ENCODE data around the gene MYO9A. TPM values are rescaled to one million over a fixed set of nuclear protein-coding genes. Genes with fewer than 3 reads are reported as not detected.

MYO9A gene, protein sequence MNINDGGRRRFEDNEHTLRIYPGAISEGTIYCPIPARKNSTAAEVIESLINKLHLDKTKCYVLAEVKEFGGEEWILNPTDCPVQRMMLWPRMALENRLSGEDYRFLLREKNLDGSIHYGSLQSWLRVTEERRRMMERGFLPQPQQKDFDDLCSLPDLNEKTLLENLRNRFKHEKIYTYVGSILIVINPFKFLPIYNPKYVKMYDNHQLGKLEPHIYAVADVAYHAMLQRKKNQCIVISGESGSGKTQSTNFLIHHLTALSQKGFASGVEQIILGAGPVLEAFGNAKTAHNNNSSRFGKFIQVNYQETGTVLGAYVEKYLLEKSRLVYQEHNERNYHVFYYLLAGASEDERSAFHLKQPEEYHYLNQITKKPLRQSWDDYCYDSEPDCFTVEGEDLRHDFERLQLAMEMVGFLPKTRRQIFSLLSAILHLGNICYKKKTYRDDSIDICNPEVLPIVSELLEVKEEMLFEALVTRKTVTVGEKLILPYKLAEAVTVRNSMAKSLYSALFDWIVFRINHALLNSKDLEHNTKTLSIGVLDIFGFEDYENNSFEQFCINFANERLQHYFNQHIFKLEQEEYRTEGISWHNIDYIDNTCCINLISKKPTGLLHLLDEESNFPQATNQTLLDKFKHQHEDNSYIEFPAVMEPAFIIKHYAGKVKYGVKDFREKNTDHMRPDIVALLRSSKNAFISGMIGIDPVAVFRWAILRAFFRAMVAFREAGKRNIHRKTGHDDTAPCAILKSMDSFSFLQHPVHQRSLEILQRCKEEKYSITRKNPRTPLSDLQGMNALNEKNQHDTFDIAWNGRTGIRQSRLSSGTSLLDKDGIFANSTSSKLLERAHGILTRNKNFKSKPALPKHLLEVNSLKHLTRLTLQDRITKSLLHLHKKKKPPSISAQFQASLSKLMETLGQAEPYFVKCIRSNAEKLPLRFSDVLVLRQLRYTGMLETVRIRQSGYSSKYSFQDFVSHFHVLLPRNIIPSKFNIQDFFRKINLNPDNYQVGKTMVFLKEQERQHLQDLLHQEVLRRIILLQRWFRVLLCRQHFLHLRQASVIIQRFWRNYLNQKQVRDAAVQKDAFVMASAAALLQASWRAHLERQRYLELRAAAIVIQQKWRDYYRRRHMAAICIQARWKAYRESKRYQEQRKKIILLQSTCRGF (N-terminal part only)
- total RNA-seq: 20.3 and 32.0 TPM in 2 replicates
- polyA plus RNA-seq: 22.8 and 25.4 TPM in 2 replicates

DNA sequence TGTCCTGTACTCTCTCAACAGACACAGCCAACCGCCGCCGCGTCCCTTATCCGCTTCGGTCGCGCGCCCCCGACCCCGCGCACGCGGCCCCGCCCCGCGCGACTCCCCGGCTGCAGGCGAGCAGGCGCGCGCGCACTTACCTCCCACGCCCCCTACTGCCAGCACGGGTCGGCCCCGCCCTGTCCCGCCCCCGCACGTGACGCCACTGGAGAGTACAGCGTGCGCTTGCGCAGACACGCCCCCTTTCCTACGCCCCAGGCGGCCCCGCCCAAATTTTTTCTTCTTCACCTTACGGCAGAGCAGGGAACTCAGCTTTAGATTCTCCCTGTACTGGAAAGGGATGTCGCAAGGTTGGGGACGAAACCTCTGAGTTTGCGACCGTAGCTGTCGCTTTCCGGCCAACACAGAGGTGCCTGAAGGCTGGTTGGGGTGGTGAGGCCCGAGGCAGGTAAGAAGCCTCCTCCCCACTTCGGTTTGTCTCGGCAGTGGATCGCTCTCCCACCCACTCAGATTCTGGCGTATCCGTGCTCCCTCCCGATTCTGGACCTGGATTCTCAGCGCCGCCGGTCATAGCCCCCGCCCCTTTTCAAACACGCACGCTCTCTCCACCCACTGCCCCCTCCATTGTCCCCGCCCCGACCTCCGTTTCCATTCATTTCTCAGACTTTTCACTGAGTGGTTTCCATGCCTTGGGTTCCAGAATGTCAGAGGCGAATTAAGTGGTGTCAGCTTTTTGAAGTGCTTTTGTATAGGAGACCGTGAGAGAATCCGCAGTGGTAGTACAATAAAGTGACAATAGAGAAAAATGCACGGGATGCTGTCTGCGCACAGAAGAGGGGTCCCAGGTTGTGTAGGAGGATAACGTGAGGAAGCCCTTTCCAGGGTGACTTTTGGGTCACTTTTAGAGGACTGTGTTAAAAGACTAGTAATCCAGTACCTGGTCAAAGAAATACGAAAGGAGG lies at the start of gene MYO9A, which contains the start of gene SENP8:
Gene MYO9A (minus strand): TSS at position 134 of the 962 bp plus-strand sequence. CDS start 71,587 bp downstream, outside the sequence.
Gene SENP8 (plus strand): TSS at position 387 of the 962 bp plus-strand sequence. CDS start 21,221 bp downstream, outside the sequence.
- peak; percentile 99 for DNase-seq (ENCODE audit: low read depth in 1 of 2, low spot score in 1 of 2)
- TF ChIP-seq, protein P1, sequence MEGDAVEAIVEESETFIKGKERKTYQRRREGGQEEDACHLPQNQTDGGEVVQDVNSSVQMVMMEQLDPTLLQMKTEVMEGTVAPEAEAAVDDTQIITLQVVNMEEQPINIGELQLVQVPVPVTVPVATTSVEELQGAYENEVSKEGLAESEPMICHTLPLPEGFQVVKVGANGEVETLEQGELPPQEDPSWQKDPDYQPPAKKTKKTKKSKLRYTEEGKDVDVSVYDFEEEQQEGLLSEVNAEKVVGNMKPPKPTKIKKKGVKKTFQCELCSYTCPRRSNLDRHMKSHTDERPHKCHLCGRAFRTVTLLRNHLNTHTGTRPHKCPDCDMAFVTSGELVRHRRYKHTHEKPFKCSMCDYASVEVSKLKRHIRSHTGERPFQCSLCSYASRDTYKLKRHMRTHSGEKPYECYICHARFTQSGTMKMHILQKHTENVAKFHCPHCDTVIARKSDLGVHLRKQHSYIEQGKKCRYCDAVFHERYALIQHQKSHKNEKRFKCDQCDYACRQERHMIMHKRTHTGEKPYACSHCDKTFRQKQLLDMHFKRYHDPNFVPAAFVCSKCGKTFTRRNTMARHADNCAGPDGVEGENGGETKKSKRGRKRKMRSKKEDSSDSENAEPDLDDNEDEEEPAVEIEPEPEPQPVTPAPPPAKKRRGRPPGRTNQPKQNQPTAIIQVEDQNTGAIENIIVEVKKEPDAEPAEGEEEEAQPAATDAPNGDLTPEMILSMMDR (IDR thresholded peaks at IDR 0.05; ENCODE audit: low read depth, low read length): no peak
- Histone ChIP-seq H3K36me3 (no peaks in the 10 kb centered on the region), H3K27ac (peak within 1 kb of the TSS; percentile 97), H3K9me3 (ENCODE audit: low read depth) (no peaks in the 10 kb centered on the region), H3K4me1 (ENCODE audit: low read depth) (peaks cover 24% of the 10 kb centered on the region), H3K4me3 (peak within 1 kb of the TSS; percentile 76), H3K27me3 (no peaks in the 10 kb centered on the region)

DNA sequence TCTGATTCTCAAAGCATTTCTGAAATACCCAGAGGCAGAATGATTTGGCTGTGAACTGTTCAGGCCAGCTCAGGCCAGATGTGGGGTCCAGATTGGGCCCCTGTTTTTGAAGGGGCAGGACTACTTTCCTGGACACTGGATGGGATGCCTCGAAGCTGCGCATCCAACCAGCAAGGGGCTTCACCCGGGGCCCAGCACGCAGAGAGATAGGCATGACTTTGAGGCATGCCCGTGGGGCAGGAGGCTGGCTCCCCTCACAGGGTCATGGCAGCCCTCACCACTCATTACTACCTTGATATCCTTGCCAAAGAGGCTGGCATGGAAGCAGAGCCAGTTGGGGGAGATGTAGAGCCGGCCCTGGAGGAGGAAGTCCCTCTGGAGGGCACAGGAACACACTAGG lies 49.5 kb upstream of the MYO9A start:
- H3K4me1 ChIP-seq (ENCODE audit: low read depth): peaks cover 6% of the 10 kb centered on the region
- TF ChIP-seq, protein P1 (IDR thresholded peaks at IDR 0.05; ENCODE audit: low read depth, low read length): no peak
- H3K27ac ChIP-seq: no peak overlapping the region
- no peak overlapping the region for H3K4me3 ChIP-seq
- no peak for DNase-seq (ENCODE audit: low read depth in 1 of 2, low spot score in 1 of 2)
- no peaks in the 10 kb centered on the region for H3K36me3 ChIP-seq
- H3K9me3 ChIP-seq (ENCODE audit: low read depth): no peaks in the 10 kb centered on the region
- H3K27me3 ChIP-seq: no peaks in the 10 kb centered on the region

DNA sequence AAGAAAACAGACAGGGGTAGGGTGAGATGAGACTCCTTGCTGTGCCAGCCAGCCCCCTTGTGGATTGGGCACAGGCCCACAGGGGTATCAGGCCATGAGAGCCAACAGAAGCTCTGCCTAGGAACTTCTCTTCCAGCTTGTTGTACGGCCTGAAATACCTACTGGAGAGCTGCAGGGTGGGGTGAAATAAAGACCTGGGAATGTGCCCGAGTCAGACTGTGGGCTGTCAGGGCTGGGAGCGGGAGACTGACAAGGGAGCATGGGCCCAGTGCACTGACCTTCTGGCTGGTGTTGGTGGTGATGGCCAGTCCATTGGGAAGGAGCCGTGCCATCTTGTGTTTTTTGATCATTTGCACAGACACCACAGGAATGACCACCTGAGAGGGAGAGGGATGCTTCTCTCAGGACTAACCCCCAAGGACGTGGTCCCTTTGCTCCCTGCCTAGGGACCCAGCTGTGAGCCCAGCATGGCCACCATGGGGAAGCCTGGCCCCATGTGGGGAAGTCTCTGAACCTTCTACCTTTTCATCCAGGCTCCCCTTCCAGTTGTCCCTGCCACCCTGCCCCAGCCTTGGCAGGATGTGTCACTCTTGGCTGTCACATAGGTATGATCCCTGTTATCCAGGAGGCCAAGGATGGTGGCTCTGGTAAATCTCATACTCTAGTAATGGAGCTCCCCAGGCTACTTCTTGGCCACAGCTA lies 48.9 kb upstream of the MYO9A start:
- TF ChIP-seq, protein P1 (IDR thresholded peaks at IDR 0.05; ENCODE audit: low read depth, low read length): no peak
- Histone ChIP-seq H3K4me1 (ENCODE audit: low read depth) (peaks cover 6% of the 10 kb centered on the region), H3K9me3 (ENCODE audit: low read depth) (no peaks in the 10 kb centered on the region)

DNA sequence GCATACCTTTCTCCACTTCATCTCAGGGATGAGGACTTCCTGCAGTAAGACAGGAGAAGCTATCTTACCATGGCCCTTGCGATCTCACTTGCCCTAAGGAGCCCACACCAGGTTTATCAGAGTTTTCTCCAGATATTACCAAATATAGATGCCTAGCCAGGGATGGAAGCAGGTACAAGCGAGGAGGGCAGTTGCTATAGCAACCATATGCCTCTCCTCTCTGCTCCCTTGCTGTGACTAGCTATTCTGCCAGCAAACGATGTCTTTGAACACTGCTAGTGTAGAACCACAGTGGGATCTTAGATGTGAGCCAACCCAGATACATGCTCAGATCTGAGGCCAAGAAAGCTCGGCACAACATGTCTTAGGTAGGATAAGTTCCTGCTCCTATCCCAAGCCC lies 45.8 kb upstream of the MYO9A start:
- no peak overlapping the region for H3K4me3 ChIP-seq
- H3K27me3 ChIP-seq: no peaks in the 10 kb centered on the region
- TF ChIP-seq, protein P1 (IDR thresholded peaks at IDR 0.05; ENCODE audit: low read depth, low read length): no peak

More for the DNA sequence above, 48.9 kb upstream of the MYO9A start:
- Histone ChIP-seq H3K36me3 (no peaks in the 10 kb centered on the region), H3K4me3 (no peak overlapping the region), H3K27me3 (no peaks in the 10 kb centered on the region), H3K27ac (no peak overlapping the region)
- no peak for DNase-seq (ENCODE audit: low read depth in 1 of 2, low spot score in 1 of 2)

More for the DNA sequence above, 45.8 kb upstream of the MYO9A start:
- Histone ChIP-seq H3K27ac (no peak overlapping the region), H3K4me1 (ENCODE audit: low read depth) (peaks cover 6% of the 10 kb centered on the region), H3K9me3 (ENCODE audit: low read depth) (no peaks in the 10 kb centered on the region), H3K36me3 (no peaks in the 10 kb centered on the region)
- no peak for DNase-seq (ENCODE audit: low read depth in 1 of 2, low spot score in 1 of 2)

Measured in cardiac muscle cell (in vitro differentiated cells and primary cell).